WERI-Rb-1 (cell line): Measurements from ENCODE around the gene STPG2.

Experiments used
- DNase-seq: peaks from one replicate; pipeline ENCODE4 v3.0.0-alpha.2; 2020
- H3K27ac ChIP-seq: fragments of 250-450 bp; sonication (Bioruptor Pico); 2 replicates; pipeline ENCODE4 v1.5.1; 2020; ENCODE audit warnings: mild to moderate bottlenecking, moderate library complexity
- H3K27me3 ChIP-seq: fragments of 250-450 bp; sonication (Bioruptor Pico); 2 replicates; pipeline ENCODE4 v1.5.1; 2021; ENCODE audit warnings: mild to moderate bottlenecking, low read depth, moderate library complexity; ENCODE audit not compliant: insufficient read depth, severe bottlenecking
- H3K36me3 ChIP-seq: fragments of 250-450 bp; sonication (Bioruptor Pico); 2 replicates; pipeline ENCODE4 v1.5.1; 2020; ENCODE audit warnings: mild to moderate bottlenecking, moderate library complexity
- H3K4me3 ChIP-seq: 2 replicates; pipeline ENCODE4 v1.5.1; 2011; ENCODE audit warnings: low read depth, mild to moderate bottlenecking, control low read depth, low read length
- H3K9me3 ChIP-seq: fragments of 250-450 bp; sonication (Bioruptor Pico); 2 replicates; pipeline ENCODE4 v1.5.1; 2021; ENCODE audit warnings: mild to moderate bottlenecking, moderate library complexity; ENCODE audit not compliant: severe bottlenecking
- CTCF ChIP-seq: IDR thresholded peaks from 2 replicates; pipeline ENCODE4 v1.5.1; 2011; ENCODE audit warnings: low read depth, mild to moderate bottlenecking, control low read depth, inconsistent platforms, low read length

STPG2 gene

GRCh38 chr4:97548943-97549583 is 594.2 kb downstream of the STPG2 start:
- H3K9me3 ChIP-seq, result no peaks in the 10 kb centered on the region
- no peak overlapping the region for H3K27ac ChIP-seq
- no peaks in the 10 kb centered on the region for H3K27me3 ChIP-seq
- H3K36me3 ChIP-seq, result no peaks in the 10 kb centered on the region
- TF ChIP-seq CTCF, result no peak
- no peak overlapping the region for H3K4me3 ChIP-seq
- DNase-seq, result no peak

DNA sequence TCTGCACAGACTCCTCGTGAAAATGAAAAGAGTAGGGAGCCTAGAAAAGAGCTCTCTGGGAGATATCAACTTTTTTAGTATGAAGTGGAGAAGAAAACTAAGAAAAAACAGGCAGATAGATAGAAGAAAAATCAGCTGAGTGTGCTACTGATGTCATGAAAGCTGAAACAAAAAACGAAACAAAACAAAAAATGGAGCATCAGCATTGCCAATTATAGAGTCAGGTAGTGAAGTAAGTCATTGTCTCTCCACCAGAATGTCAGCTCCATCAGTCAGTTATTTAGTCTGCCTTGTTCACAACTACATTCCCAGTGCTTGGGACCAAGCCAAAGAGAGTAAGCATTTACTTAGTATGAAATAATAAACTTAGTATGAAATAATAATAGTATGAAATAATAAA is 595.1 kb downstream of the STPG2 start:
- no peak overlapping the region for H3K4me3 ChIP-seq
- H3K27me3 ChIP-seq, result no peaks in the 10 kb centered on the region
- no peak for DNase-seq
- H3K9me3 ChIP-seq, result no peaks in the 10 kb centered on the region
- no peaks in the 10 kb centered on the region for H3K36me3 ChIP-seq
- no peak for TF ChIP-seq CTCF
- H3K27ac ChIP-seq, result no peak overlapping the region

- Histone ChIP-seq H3K27ac (no peak overlapping the region), H3K36me3 (no peaks in the 10 kb centered on the region), H3K9me3 (no peaks in the 10 kb centered on the region), H3K27me3 (no peaks in the 10 kb centered on the region), H3K4me3 (no peak overlapping the region)
- no peak for TF ChIP-seq CTCF
- DNase-seq, result no peak
Observed at GRCh38 chr4:97531351-97531750, 611.9 kb downstream of the STPG2 start.

- no peak overlapping the region for H3K27ac ChIP-seq
- no peak overlapping the region for H3K4me3 ChIP-seq
- no peak for TF ChIP-seq CTCF
- no peaks in the 10 kb centered on the region for H3K36me3 ChIP-seq
- no peak for DNase-seq
- H3K27me3 ChIP-seq, result no peaks in the 10 kb centered on the region
- no peaks in the 10 kb centered on the region for H3K9me3 ChIP-seq
Observed at GRCh38 chr4:97530676-97531075, 612.6 kb downstream of the STPG2 start.

GRCh38 chr4:97525236-97525635 is 618.0 kb downstream of the STPG2 start:
- TF ChIP-seq CTCF, result no peak
- no peak overlapping the region for H3K27ac ChIP-seq
- no peak overlapping the region for H3K4me3 ChIP-seq
- no peaks in the 10 kb centered on the region for H3K36me3 ChIP-seq
- H3K9me3 ChIP-seq, result no peaks in the 10 kb centered on the region
- no peak for DNase-seq
- H3K27me3 ChIP-seq, result no peaks in the 10 kb centered on the region

- Histone ChIP-seq H3K27ac (no peak overlapping the region), H3K27me3 (no peaks in the 10 kb centered on the region), H3K36me3 (no peaks in the 10 kb centered on the region), H3K9me3 (no peaks in the 10 kb centered on the region), H3K4me3 (no peak overlapping the region)
- DNase-seq, result no peak
- TF ChIP-seq CTCF, result no peak
Observed at GRCh38 chr4:97517939-97518338, 625.3 kb downstream of the STPG2 start.
